Activated effector memory CD4-positive, alpha-beta T cell treated with anti-CD3 and anti-CD28 coated beads, Interleukin-2, amount 50 U/mL, for 16 hours (primary cell): ENCODE data around the gene MYDGF.
"Not testable (repeated sequence)": the region's sequence is repeated elsewhere in the genome, so short reads cannot be mapped to it uniquely, and the experiment has no call there.

ENCODE experiments used
- DNase-seq: peaks from one replicate; pipeline ENCODE4 v3.0.0-alpha.2; 2020

The MYDGF gene

GRCh38 chr19:4699826-4700692 is 29.9 kb upstream of the MYDGF start:
- no peak for DNase-seq

- DNase-seq: no peak
These were observed 27.2 kb upstream of the MYDGF start for GRCh38 chr19:4697304-4697703.

- DNase-seq: no peak
These were observed 25.1 kb upstream of the MYDGF start for GRCh38 chr19:4695224-4695731.

- DNase-seq: no peak
These were observed 24.3 kb upstream of the MYDGF start for GRCh38 chr19:4694211-4694987.

GRCh38 chr19:4693471-4694121 is 23.5 kb upstream of the MYDGF start:
- DNase-seq: no peak

- DNase-seq: no peak
These were observed 22.9 kb upstream of the MYDGF start for GRCh38 chr19:4693078-4693350.

GRCh38 chr19:4692251-4693077 is 22.3 kb upstream of the MYDGF start:
- no peak for DNase-seq

GRCh38 chr19:4691373-4691772 is 21.2 kb upstream of the MYDGF start:
- DNase-seq: no peak

GRCh38 chr19:4690361-4690760 is 20.2 kb upstream of the MYDGF start:
- no peak for DNase-seq

GRCh38 chr19:4689403-4689802 is 19.3 kb upstream of the MYDGF start:
- no peak for DNase-seq

- no peak for DNase-seq
These were observed 18.4 kb upstream of the MYDGF start for GRCh38 chr19:4688587-4688986.

- no peak for DNase-seq
These were observed 17.3 kb upstream of the MYDGF start for GRCh38 chr19:4687396-4687795.

- DNase-seq: no peak
These were observed 16.6 kb upstream of the MYDGF start for GRCh38 chr19:4686700-4687099.

GRCh38 chr19:4684312-4685095 is 14.4 kb upstream of the MYDGF start:
- DNase-seq: no peak

GRCh38 chr19:4682417-4683200 is 12.5 kb upstream of the MYDGF start:
- DNase-seq: no peak

GRCh38 chr19:4680021-4680420 is 9.9 kb upstream of the MYDGF start:
- not testable (repeated sequence) for DNase-seq

GRCh38 chr19:4678881-4679790 is 9.0 kb upstream of the MYDGF start:
- DNase-seq: no peak

- no peak for DNase-seq
These were observed 7.0 kb upstream of the MYDGF start for GRCh38 chr19:4676955-4677731.

- DNase-seq: no peak
These were observed 5.2 kb upstream of the MYDGF start for GRCh38 chr19:4675346-4675745.
